Suppressor macrophage treated with lipopolysaccharide for 1 hour (primary cell): ENCODE data around the gene TMED4.

Experiments
- DNase-seq, 3 donors: peaks; one replicate each; pipeline ENCODE4 v3.0.0-alpha.2; 2020 to 2022

Gene TMED4

DNA sequence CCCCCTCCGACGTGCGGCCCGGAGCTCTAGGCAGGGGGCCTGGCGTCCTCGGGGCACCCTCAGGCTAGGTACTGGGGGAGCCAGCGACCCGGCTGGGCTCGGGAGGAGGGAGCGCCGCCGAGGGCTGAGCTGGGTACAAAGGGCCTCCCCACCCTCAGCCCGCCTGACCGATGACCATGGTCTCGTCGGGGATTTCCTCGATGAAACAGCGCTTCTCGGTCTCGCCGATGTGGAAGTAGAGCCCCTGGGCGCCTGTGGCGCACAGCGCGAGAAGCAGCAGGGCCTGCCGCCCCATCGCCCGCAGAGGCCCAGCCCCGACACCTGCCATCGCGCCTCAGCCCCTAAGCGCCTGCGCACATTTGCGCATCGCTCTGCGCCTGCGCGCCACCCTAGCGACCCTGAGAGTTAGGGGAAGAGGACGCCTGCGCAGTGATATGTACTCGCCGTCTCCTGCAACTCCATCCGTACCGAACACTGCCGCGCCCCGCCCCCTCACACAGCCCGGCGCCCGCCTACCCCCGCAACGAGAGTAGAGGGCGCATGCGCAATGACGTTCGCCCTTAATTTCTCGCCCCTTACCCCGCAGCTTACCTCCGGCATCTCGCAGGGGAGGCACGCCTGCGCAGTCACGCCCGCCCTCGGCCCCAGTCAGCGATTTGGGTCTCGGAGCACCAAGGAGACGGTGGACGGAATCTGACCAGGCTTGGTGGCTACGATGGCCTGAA, at the start of gene TMED4:
TSS of gene TMED4 (minus strand) at position 353 of the 725 bp plus-strand sequence. CDS start at position 328, 25 bp downstream.
- peak; percentile 99 for DNase-seq

DNA sequence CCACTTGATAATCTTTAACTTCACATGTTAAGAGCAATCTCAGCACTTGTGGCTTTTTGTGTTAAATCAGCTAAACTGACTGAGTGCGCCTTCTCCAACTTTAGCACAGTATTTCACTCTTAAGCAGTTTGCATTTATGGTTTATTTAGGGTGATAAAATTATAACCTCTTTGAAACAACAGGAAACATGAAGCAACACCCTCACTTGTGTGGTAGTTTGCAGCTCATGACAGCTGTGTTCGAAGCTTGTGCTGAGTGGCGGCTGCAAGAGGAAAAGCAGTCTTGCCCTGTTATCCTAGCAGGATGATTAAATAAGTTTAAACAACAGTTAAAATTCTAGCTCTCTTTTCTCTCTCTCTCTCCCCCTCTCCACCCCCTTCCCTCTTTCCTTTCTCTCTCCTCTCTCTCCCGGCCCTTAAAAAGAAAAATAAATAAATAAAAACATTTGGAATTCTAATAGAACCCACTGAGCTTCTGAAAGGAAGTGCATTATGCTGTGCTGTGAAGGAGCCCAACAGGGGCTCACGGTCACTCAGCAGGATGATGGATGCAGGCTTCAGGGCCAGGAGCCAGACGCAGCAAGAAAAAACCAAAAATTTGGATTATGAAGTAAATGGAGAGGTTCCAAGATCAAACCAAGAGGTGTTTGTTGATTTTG, 49.6 kb upstream of the TMED4 start:
- peak in 1 of 3 donors; percentile 23 for DNase-seq

DNA sequence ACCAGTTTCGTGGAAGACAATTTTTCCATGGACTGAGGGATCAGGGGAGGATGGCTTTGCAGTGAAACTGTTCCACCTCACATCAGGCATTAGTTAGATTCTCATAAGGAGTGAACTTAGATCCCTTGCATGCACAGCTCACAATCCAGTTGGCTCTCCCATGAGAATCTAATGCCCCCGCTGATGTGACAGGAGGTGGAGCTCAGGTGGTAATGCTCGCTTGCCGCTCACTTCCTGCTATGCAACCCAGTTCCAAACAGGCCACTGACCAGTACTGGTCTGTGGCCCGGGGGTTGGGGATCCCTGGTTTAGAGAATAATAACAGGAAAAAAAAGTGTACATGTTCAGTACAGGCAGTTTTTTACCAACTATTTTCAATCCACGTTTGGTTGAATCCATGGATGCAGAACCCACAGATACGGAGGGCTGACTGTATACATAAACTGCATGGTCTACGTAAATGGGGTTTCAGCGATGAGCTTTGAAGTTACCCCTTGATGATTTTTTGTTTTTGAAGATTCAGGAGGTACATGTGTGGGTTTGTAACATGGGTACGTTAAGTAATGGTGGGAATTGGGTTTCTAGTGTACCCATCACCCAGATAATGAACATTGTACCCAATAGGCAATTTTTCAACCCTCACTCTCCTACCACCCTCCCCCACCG, 48.9 kb upstream of the TMED4 start:
- no peak for DNase-seq

DNA sequence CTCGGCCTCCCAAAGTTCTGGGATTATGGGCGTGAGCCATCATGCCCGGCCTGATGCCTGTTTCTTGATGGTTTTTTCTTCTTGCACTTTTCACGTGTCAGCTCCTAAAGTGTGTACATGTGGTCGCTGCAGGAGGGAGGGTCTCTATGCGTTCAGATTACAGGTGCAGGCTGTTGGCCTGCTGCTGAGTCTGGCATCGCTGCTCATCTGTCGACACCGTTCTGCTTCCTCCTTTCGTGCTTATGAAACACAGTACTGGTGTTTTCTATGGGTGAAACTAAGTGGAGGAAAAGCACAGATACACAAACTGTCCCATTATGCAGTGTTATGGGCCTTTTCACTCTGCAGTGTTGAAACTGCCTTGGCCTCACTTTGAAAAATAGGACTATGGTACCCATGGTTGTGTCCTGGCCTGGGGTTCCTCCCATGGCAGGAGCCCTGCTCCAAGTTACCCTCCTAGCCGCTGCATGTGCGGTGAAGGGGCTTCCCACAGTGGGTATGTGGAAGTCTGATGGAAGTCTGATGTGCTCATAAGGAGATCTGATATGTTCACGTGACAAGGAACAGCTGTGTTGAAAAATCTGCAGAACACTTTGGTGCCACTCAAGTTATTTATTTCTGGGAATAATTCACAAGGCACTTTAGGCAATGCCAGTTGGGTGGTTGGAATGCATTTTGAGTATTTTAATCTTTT, 47.9 kb upstream of the TMED4 start:
- peak; percentile 50 to 60 (median 51) for DNase-seq

DNA sequence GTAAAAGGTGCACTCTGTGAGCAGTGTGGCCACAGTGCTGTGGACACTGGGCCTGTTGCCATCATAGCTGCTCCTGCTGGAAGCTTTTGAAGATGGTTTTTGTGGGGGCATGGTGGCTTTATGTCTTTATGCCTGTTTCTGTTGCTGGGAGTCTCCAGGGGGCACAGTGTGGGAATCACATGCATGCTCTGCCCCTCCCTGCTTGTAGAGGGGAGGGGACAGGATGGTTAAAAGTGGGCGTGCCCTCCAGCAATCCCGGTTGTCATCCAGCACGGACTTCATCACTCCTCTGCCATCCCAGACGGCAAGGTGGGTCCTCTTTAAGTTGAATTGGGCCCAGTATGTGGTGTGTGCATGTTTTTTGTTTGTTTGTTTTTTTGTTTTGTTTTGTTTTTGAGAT, 44.6 kb upstream of the TMED4 start:
- no peak for DNase-seq

DNA sequence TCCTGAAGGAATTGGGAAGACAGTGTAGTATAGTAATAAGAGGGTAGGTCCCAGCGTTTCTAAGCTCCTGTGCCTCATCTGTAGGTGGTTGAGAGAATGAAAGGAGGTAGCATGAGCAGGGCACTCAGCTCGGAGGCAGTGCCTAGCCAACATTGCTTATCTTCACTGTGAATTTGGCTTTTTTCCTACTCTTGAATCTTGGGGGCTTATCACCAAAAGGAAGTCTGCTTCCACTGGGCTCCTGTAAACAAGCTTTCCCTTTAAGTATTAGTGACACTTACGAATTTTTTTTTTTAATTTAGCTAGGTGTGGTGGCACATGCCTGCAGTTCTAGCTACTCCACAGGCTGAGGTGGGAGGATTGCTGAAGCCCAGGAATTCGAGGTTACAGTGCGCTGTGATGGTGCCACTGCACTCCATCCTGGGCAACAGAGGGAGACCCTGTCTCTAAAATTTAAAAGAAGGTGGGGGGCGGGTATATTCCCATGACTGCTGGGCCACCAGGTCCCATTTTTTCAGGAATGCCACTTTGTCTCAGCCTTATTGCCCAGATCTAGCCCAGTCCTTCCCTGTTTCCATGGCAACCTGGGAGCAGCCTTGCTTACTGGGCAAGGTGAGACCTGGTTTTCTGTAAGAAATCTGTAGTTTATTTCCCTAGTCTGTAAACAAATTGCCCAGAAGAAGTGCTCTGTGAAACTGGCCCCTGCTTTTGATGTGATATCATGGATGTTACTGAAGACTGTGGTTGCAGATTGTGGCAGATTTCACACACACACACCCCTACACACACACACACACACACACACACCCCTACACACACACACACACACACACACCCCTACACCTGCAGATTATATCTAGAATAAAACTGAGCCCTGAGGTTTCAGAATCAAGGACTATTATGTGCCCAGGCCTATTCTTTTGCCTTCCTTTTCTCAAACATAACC, 43.8 kb upstream of the TMED4 start:
- no peak for DNase-seq

DNA sequence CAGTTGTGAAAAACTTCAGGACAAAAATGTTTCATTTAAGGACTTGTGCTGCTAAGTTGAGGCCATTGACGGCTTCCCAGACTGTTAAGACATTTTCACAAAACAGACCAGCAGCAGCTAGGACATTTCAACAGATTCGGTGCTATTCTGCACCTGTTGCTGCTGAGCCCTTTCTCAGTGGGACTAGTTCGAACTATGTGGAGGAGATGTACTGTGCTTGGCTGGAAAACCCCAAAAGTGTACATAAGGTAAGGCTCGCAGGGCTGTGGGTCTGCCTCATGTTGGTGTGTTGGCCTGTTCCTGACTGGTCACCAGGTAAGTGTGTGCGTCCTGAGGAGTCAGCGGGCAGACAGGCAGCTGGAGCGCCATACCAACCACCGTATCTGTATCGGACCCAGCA, 42.3 kb upstream of the TMED4 start:
- no peak for DNase-seq

DNA sequence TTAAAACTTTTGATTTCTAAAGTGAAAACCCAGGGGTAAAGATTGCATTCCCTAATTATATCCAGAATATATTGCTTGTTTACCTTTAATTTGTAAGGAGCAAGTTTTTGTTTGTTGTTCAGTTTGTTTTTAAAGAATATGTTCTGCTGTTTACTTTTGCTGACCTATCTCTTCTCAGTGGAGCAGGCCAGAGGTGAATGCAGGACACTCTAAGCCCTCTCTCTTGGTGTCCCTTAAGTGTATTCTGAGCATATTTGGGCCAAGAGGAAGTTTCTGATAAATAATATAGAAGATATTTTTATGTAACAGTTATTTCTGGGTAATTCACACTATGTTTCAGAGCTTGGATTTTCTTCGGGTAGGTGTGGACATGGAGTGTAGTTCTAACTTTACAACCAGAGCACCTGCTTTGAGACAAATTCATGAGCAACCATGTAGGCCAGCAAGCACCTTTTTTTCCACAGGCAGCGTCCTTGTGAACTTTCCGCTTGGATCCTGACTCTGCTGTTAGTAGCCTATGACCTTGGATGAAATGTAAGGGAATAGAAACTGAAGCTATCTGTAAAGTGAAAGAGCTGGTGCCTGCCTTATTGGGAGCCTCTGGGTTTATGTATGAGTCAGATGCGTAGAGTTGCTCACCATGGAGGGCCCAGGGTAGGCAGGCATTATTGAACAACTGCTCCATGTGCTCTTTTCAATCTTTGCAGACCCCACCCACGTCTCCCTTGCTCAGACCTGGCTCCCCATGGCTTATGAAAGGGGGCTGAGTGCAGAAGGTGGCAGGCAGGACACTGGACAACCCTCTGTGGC, 40.5 kb upstream of the TMED4 start:
- peak; percentile 76 to 88 (median 80) for DNase-seq

DNA sequence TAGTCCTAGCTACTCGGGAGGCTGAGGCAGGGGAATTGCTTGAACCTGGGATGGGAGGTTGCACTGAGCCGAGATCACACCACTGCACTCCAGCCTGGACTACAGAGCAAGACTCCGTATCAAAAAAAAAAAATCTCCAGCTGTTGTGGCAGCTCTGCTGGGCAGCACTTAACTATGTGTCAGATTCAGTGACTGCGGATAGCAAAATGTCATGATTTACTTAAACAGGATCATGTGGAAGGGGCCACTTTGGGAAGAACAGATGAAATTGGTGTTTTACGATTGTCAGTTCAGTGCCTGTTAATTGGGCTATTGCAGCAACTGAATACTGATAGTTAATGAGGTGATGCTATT, 39.7 kb upstream of the TMED4 start:
- no peak for DNase-seq

DNA sequence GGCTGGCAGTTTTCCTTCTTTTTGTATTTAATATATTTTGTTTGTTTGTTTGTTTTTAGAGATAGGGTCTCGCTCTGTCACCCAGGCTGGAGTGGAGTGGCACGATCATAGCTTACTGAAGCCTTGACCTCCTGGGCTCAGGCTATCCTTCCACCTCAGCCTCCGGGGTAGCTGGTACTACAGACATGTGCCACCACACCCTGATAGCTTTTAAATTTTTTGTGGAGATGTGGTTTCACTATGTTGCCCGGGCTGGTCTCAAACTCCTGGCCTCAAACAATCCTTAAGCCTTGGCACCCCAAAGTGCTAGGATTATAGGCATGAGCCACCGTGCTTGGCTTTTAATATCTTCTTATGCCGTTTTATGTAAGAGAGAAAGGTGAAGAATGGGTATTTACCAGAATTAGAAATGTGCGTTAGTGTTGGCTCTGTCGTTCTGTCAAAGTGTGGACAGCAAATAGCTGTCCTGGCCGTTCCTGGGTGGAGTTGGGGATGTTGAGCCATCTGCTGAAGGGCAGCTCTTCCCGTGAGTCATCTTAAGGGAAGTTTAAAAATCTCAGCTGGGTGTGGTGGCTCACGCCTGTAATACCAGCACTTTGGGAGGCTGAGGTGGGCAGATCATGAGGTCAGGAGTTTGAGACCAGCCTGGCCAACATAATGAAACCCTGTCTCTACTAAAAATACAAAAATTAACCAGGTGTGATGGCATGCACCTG, 39.2 kb upstream of the TMED4 start:
- peak; percentile 89 to 93 (median 91) for DNase-seq

DNA sequence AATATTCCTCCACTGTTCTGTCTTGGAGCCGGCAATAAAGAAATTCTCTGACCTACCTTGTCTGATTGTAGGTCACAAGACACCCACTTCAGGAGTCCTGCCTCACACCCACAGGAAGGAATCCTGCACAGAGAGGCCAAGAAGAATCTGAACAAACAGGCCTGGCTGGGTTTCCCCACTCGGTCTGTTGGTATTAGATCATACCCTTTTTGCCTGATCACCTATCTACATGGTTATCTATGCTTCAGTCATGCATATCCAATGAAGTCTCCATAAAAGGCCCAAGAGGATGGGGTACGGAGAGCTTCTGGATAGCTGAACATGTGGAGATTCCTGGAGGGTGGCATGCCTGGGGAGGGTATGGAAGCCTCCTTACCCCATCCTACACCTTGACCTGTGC, 36.7 kb upstream of the TMED4 start:
- peak in 2 of 3 donors; percentile 47 to 54 for DNase-seq

DNA sequence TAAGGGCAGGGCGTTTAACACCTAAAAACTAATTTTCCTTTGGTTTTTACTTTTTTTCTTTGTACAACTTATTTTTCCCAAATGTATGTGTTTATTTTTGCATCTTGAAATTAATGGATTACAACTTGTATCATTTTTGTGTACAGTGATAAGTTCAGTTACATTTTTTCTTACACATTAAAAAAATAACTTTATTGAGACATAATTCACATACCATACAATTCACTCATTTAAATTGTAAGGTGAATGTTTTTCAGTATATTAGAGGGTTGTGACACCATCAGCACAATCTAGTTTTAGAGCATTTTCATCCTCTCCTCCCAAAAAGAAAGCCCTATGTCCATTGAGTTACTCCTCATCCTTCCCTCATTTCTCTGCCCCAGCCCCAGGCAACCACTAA, 36.0 kb upstream of the TMED4 start:
- DNase-seq = no peak

DNA sequence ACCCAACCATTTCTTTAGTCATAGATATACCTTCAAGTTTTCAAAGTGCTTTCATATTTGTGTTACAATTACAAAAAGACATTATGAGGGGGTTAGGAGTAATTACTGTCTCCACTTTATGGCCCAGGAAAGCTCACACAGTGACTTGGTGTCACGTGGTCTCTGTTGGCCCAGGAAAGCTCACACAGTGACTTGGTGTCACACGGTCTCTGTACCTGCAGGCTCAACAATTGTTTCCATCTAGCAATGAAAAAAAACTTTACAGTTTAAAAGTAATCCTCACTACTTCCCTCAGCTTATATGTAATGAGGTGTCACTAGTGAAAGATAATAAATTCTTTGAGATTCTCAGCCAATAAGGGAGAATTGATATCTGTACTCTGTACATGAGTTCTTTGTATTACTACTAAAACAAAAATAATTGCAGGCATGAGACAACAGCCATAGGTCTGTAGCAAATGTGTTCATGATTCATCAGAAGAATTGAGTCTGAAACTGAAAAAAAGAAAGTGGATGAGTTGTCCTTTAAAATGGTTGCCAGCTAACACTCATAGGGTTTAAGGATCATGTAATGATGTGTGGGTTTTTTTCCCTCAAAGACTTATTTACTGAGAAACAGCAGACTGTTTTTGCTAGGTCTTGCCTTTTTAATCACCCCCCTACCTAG, 35.3 kb upstream of the TMED4 start:
- peak; percentile 57 to 93 (median 86) for DNase-seq

DNA sequence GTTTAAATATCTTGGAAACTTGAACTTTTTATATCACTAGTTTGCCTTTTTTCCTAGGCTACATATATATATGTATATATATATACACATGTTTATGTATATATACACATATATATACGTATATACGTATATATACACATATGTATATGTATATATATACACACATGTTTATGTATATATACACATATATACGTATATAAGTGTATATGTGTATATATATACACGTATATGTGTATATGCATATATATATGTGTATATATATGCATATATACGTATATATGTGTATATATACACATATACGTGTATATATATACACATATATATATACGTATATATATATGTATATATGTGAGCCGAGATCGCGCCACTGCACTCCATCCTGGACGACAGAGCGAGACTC, 34.5 kb upstream of the TMED4 start:
- DNase-seq = no peak

DNA sequence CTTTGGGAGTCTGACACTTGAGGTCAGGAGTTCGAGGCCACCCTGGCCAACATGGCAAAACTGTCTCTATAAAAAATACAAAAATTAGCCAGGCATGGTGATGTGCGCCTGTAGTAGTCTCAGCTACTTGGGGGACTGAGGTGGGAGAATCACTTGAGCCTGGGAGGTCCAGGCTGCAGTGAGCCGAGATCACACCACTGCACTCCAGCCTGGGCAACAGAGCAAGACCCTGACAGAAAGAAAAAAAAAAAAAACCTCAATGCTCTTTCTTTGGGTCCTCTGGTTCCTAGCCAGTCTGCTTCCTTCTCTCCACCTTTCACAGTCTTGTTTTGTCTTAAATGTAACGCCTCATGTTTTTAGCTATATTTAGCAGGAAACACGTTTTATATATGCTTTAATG, 33.8 kb upstream of the TMED4 start:
- DNase-seq = no peak

DNA sequence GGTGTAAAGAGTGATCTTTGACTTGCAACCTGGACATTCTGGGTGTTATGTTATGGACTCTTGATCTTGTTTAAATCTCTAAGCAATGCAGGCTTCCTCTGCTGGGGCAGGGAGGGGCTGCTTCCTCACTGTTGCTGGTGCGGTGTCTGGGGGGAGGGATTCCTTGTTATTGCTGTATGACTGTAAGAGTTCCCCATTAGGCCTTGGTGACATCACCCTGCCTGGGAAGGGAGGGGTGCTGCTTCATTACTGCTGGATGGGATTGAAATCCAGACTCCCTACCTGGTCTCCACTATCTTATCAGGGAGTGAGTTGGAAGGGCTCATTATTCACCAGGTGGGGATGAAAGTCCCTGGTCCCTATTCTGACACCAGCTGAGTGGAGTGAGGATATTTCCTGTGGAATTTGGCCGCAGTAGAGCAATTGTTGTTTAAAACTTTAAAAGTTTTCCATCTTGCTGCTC, 33.1 kb upstream of the TMED4 start:
- DNase-seq = peak; percentile 90 to 92 (median 91)

DNA sequence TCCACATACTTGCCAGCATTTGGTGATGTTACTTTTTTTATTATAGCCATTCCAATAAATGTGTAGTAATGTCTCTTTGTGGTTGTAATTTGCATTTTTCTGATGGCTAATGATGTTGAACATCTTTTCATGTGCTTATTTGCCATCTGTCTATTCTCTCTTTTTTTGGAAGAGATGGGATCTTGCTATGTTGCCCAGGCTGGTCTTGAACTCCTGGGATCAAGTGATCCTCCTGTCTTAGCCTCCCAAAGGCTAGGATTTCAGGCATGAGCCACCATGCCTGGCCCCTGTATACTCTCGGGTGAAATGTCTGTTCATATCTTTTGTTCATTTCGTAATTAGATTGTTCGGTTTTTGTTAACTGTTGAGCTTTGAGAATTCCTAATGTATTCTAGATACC, 27.8 kb upstream of the TMED4 start:
- DNase-seq = no peak

DNA sequence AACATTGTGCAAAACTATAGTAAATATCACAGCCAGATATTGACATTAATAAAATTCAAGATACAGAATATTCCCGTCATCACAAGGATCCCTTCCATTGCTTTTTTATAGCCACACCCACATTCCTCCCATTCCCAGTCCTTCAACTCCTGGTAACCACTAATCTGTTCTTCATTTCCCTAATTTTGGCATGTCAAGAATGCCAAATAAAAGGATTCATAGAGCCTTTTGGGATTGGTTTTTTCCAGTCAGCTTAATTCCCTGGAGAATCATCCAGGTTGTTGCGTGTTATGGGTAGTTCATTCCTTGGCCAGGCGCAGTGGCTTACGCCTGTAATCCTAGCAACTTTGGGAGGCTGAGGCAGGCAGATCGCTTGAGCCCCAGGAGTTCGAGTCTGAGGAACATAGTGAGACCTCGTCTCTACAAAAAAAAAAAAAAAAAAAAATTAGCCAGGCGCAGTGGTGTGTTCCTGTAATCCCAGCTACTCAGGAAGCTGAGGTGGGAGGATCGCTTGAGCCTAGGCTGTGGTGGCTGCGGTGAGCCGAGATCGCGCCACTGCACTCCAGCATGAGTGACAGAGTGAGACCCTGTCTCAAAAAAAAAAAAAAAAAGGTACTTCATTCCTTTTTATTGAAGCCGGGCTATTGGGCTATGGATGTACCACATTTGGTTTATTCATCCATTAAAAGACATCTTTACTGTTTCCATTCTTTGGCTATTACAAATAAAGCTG, 27.1 kb upstream of the TMED4 start:
- DNase-seq = no peak
